K562 (cell line): Measurements from ENCODE around the gene SLC43A1. TPM values are rescaled to one million over a fixed set of nuclear protein-coding genes. Genes with fewer than 3 reads are reported as not detected.

ENCODE experiments used
- ETV6 ChIP-seq, 3 experiments: fragments of 150-350 bp in 1 of 3; sonication (generic) in 1 of 3; formaldehyde crosslinking in 1 of 3; IDR thresholded peaks; 2 replicates each; pipeline versions ENCODE4 v1.6.1 to v1.8.0; 2014 to 2022; ENCODE audit warnings: borderline replicate concordance in 2 of 3, low read depth in 2 of 3, antibody characterized with exemption in 1 of 3, low read length in 1 of 3, mild to moderate bottlenecking in 1 of 3, missing genetic modification reagents in 1 of 3
- FOXJ3 ChIP-seq: sonication (generic); formaldehyde crosslinking; IDR thresholded peaks from 2 replicates; pipeline ENCODE4 v1.4.0; 2020; ENCODE audit warnings: mild to moderate bottlenecking, missing genetic modification reagents
- GABPB1 ChIP-seq: sonication (generic); formaldehyde crosslinking; IDR thresholded peaks from 2 replicates; pipeline ENCODE4 v1.8.0; 2022; ENCODE audit warnings: mild to moderate bottlenecking, missing genetic modification reagents
- LCOR ChIP-seq: sonication (generic); formaldehyde crosslinking; IDR thresholded peaks from 2 replicates; pipeline ENCODE4 v1.8.0; 2022; ENCODE audit warnings: mild to moderate bottlenecking, missing genetic modification reagents
- NFIX ChIP-seq: fragments of 250-450 bp; sonication (Bioruptor Pico); IDR thresholded peaks from 2 replicates; pipeline ENCODE4 v1.4.0; 2020; ENCODE audit warnings: low read depth, mild to moderate bottlenecking, moderate library complexity
- RFX1 ChIP-seq: fragments of 450-650 bp; IDR thresholded peaks from 2 replicates; pipeline ENCODE4 v1.6.1; 2016; ENCODE audit warnings: mild to moderate bottlenecking, moderate library complexity
- TBP ChIP-seq: optimal IDR thresholded peaks from 2 replicates; pipeline ENCODE3; 2011; ENCODE audit warnings: low read depth, low read length, improper control_type of control experiment
- ZNF586 ChIP-seq: fragments of 450-650 bp; formaldehyde crosslinking; conservative IDR thresholded peaks from 2 replicates; pipeline ENCODE4 v1.4.0; 2020; ENCODE audit warnings: mild to moderate bottlenecking, moderate library complexity
- polyA plus RNA-seq, 8 experiments: library from polyadenylated mRNA; depleted of rRNA in 4 of 8; stranded (reverse) in 5 of 8; unstranded in 3 of 8; fragments of >200 nt; fragmentation: Nextera tagmentation in 2 of 8; fragmentation: Illumina TruSeq in 1 of 8; extraction: Ambion mirVana in 2 of 8; extraction: Trizol in 1 of 8; gene quantifications; 2 replicates each; pipeline versions ENCODE4 v1.2.1 to v1.2.3, GENCODE V29; 2011 to 2014; ENCODE audit warnings: inconsistent platforms in 1 of 8, missing spikeins in 1 of 8
- total RNA-seq, 7 experiments: library from RNA; depleted of rRNA in 6 of 7; stranded (reverse); fragments of >200 nt in 6 of 7; fragmentation: Illumina TruSeq in 2 of 7; extraction: Trizol in 2 of 7; gene quantifications; 2 replicates each; pipeline versions ENCODE4 v1.2.1 to v1.2.3, GENCODE V29; 2011 to 2021; ENCODE audit warnings: low replicate concordance in 1 of 7
- TF ChIP-seq, protein P1 (sequence below): fragments of 450-650 bp; IDR thresholded peaks from 2 replicates; pipeline ENCODE4 v1.6.1; 2018; ENCODE audit not compliant: partially characterized antibody
- TF ChIP-seq, protein P2 (sequence below), 2 experiments: fragments of 200-800 bp in 1 of 2; sonication (Bioruptor generic) in 1 of 2; sonication (generic) in 1 of 2; formaldehyde crosslinking in 1 of 2; IDR thresholded peaks in 1 of 2; conservative IDR thresholded peaks in 1 of 2; 2 replicates each; pipeline versions ENCODE4 v1.5.0 to v1.6.1; 2016 to 2020; ENCODE audit warnings: missing compliant biosample characterization in 1 of 2, missing genetic modification characterization in 1 of 2, missing genetic modification reagents in 1 of 2
- TF ChIP-seq, protein P3 (sequence below): fragments of 250-450 bp; sonication (Bioruptor Pico); IDR thresholded peaks from 2 replicates; pipeline ENCODE4 v1.4.0; 2020; ENCODE audit warnings: borderline replicate concordance
- TF ChIP-seq, protein P4 (sequence below): fragments of 200-800 bp; sonication (Bioruptor generic); IDR thresholded peaks from 2 replicates; pipeline ENCODE4 v1.6.1; 2017; ENCODE audit warnings: missing genetic modification characterization, missing compliant biosample characterization
- TF ChIP-seq, protein P5 (sequence below): fragments of 450-650 bp; formaldehyde crosslinking; IDR thresholded peaks from 2 replicates; pipeline ENCODE4 v1.4.0; 2020; ENCODE audit warnings: mild to moderate bottlenecking, mixed read lengths
- TF ChIP-seq, protein P6 (sequence below): fragments of 250-450 bp; sonication (Bioruptor Pico); IDR thresholded peaks from 2 replicates; pipeline ENCODE4 v1.9.0; 2021; ENCODE audit warnings: mild to moderate bottlenecking
- TF ChIP-seq, protein P7 (sequence below): fragments of 450-650 bp; IDR thresholded peaks from 2 replicates; pipeline ENCODE4 v1.6.1; 2014; ENCODE audit warnings: low read depth, mild to moderate bottlenecking, moderate library complexity, borderline replicate concordance

The SLC43A1 gene
- total and polyA plus RNA-seq, 9 of the 15 experiments (the other 6 are each of a cell fraction or from before 2014, with no cell fraction given) = 2.6 to 41.8 (median 24.6) TPM

DNA sequence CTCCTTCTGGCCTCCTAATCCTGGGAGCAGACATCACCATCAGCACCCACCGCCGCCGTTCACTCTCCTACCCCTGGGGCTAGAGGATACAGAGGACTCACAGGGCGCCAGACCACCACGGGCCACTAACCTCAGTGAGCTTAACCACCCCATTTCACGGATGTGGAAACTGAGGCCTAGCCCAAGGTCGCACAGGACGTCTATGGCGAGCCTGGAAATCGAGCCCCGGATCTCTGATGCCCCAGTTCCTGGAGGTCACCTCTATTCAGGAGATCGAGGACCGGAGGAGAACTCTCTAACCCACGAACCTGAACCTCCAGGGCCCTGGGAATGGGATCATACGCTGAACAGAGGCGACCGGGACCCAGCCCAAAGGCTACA, 14.7 kb upstream of the SLC43A1 start (continued):
- TF ChIP-seq, protein P1, sequence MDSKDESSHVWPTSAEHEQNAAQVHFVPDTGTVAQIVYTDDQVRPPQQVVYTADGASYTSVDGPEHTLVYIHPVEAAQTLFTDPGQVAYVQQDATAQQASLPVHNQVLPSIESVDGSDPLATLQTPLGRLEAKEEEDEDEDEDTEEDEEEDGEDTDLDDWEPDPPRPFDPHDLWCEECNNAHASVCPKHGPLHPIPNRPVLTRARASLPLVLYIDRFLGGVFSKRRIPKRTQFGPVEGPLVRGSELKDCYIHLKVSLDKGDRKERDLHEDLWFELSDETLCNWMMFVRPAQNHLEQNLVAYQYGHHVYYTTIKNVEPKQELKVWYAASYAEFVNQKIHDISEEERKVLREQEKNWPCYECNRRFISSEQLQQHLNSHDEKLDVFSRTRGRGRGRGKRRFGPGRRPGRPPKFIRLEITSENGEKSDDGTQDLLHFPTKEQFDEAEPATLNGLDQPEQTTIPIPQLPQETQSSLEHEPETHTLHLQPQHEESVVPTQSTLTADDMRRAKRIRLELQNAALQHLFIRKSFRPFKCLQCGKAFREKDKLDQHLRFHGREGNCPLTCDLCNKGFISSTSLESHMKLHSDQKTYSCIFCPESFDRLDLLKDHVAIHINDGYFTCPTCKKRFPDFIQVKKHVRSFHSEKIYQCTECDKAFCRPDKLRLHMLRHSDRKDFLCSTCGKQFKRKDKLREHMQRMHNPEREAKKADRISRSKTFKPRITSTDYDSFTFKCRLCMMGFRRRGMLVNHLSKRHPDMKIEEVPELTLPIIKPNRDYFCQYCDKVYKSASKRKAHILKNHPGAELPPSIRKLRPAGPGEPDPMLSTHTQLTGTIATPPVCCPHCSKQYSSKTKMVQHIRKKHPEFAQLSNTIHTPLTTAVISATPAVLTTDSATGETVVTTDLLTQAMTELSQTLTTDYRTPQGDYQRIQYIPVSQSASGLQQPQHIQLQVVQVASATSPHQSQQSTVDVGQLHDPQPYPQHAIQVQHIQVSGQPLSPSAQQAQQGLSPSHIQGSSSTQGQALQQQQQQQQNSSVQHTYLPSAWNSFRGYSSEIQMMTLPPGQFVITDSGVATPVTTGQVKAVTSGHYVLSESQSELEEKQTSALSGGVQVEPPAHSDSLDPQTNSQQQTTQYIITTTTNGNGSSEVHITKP = no peak
- TF ChIP-seq ZNF586 (CRISPR knock-in tag) (no peak), NFIX (CRISPR knock-in tag) (no peak), GABPB1 (CRISPR knock-in tag) (no peak), FOXJ3 (CRISPR knock-in tag) (no peak), LCOR (no peak), TBP (no peak), ETV6 (IDR thresholded peaks at IDR 0.05; ENCODE audit: borderline replicate concordance in 1 of 2, low read depth in 2 of 2, low read length in 1 of 2) (no peak), ETV6 (CRISPR knock-in tag; IDR thresholded peaks at IDR 0.05; ENCODE audit: borderline replicate concordance) (no peak), RFX1 (no peak)
- TF ChIP-seq, protein P2, sequence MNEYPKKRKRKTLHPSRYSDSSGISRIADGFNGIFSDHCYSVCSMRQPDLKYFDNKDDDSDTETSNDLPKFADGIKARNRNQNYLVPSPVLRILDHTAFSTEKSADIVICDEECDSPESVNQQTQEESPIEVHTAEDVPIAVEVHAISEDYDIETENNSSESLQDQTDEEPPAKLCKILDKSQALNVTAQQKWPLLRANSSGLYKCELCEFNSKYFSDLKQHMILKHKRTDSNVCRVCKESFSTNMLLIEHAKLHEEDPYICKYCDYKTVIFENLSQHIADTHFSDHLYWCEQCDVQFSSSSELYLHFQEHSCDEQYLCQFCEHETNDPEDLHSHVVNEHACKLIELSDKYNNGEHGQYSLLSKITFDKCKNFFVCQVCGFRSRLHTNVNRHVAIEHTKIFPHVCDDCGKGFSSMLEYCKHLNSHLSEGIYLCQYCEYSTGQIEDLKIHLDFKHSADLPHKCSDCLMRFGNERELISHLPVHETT (CRISPR knock-in tag; conservative IDR thresholded peaks at IDR 0.05 in 1 of 2, IDR thresholded peaks at IDR 0.05 in 1 of 2) = no peak
- TF ChIP-seq, protein P3, sequence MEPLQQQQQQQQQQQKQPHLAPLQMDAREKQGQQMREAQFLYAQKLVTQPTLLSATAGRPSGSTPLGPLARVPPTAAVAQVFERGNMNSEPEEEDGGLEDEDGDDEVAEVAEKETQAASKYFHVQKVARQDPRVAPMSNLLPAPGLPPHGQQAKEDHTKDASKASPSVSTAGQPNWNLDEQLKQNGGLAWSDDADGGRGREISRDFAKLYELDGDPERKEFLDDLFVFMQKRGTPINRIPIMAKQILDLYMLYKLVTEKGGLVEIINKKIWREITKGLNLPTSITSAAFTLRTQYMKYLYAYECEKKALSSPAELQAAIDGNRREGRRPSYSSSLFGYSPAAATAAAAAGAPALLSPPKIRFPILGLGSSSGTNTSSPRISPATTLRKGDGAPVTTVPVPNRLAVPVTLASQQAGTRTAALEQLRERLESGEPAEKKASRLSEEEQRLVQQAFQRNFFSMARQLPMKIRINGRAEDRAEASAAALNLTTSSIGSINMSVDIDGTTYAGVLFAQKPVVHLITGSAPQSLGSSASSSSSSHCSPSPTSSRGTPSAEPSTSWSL (CRISPR knock-in tag) = no peak
- TF ChIP-seq, protein P4, sequence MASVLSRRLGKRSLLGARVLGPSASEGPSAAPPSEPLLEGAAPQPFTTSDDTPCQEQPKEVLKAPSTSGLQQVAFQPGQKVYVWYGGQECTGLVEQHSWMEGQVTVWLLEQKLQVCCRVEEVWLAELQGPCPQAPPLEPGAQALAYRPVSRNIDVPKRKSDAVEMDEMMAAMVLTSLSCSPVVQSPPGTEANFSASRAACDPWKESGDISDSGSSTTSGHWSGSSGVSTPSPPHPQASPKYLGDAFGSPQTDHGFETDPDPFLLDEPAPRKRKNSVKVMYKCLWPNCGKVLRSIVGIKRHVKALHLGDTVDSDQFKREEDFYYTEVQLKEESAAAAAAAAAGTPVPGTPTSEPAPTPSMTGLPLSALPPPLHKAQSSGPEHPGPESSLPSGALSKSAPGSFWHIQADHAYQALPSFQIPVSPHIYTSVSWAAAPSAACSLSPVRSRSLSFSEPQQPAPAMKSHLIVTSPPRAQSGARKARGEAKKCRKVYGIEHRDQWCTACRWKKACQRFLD = no peak
- TF ChIP-seq, protein P5, sequence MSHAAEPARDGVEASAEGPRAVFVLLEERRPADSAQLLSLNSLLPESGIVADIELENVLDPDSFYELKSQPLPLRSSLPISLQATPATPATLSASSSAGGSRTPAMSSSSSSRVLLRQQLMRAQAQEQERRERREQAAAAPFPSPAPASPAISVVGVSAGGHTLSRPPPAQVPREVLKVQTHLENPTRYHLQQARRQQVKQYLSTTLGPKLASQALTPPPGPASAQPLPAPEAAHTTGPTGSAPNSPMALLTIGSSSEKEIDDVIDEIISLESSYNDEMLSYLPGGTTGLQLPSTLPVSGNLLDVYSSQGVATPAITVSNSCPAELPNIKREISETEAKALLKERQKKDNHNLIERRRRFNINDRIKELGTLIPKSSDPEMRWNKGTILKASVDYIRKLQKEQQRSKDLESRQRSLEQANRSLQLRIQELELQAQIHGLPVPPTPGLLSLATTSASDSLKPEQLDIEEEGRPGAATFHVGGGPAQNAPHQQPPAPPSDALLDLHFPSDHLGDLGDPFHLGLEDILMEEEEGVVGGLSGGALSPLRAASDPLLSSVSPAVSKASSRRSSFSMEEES = no peak
- TF ChIP-seq, protein P6, sequence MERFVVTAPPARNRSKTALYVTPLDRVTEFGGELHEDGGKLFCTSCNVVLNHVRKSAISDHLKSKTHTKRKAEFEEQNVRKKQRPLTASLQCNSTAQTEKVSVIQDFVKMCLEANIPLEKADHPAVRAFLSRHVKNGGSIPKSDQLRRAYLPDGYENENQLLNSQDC (CRISPR knock-in tag) = no peak
- TF ChIP-seq, protein P7, sequence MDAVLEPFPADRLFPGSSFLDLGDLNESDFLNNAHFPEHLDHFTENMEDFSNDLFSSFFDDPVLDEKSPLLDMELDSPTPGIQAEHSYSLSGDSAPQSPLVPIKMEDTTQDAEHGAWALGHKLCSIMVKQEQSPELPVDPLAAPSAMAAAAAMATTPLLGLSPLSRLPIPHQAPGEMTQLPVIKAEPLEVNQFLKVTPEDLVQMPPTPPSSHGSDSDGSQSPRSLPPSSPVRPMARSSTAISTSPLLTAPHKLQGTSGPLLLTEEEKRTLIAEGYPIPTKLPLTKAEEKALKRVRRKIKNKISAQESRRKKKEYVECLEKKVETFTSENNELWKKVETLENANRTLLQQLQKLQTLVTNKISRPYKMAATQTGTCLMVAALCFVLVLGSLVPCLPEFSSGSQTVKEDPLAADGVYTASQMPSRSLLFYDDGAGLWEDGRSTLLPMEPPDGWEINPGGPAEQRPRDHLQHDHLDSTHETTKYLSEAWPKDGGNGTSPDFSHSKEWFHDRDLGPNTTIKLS = no peak
